SJCRH30 (cell line): ENCODE measurements around the gene MLST8. TPM values are rescaled to one million over a fixed set of nuclear protein-coding genes. Genes with fewer than 3 reads are reported as not detected.
"Not testable (repeated sequence)": the region's sequence is repeated elsewhere in the genome, so short reads cannot be mapped to it uniquely, and the experiment has no call there.

ENCODE experiments used
- DNase-seq, 2 experiments: peaks; one replicate each; pipeline ENCODE4 v3.0.0-alpha.2; 2015 to 2020
- H3K27ac ChIP-seq: fragments of 250-450 bp; sonication (Bioruptor Pico); 2 replicates; pipeline ENCODE4 v1.5.1; 2020; ENCODE audit warnings: mild to moderate bottlenecking, moderate library complexity
- H3K27me3 ChIP-seq: fragments of 250-450 bp; sonication (Bioruptor Pico); 2 replicates; pipeline ENCODE4 v1.5.1; 2020; ENCODE audit warnings: mild to moderate bottlenecking, moderate library complexity
- H3K36me3 ChIP-seq: fragments of 250-450 bp; sonication (Bioruptor Pico); 2 replicates; pipeline ENCODE4 v1.5.1; 2020; ENCODE audit warnings: mild to moderate bottlenecking, moderate library complexity
- H3K4me1 ChIP-seq: fragments of 250-450 bp; sonication (Bioruptor Pico); 2 replicates; pipeline ENCODE4 v1.5.1; 2020; ENCODE audit warnings: mild to moderate bottlenecking, moderate library complexity
- H3K4me3 ChIP-seq: fragments of 250-450 bp; sonication (Bioruptor Pico); 2 replicates; pipeline ENCODE4 v1.5.1; 2020; ENCODE audit warnings: mild to moderate bottlenecking, moderate library complexity
- H3K9me3 ChIP-seq: fragments of 250-450 bp; sonication (Bioruptor Pico); replicated peaks from 2 replicates; pipeline ENCODE4 v1.5.1; 2020; ENCODE audit warnings: mild to moderate bottlenecking, moderate library complexity
- total RNA-seq: library from RNA; depleted of rRNA; stranded (reverse); fragments of >200 nt; shearing (Covaris generic); gene quantifications from 2 replicates; pipeline ENCODE4 v1.2.3, GENCODE V29; 2014

MLST8 gene
- total RNA-seq, 1 experiment from 2014 or later: 32.8 TPM

- H3K27ac ChIP-seq: no peak overlapping the region
- H3K27me3 ChIP-seq: no peaks in the 10 kb centered on the region
- peaks cover 5% of the 10 kb centered on the region for H3K36me3 ChIP-seq
- no peaks in the 10 kb centered on the region for H3K9me3 ChIP-seq
- no peak overlapping the region for H3K4me3 ChIP-seq
- no peaks in the 10 kb centered on the region for H3K4me1 ChIP-seq
- no peak for DNase-seq
Measured at GRCh38 chr16:2242598-2242997, 37.3 kb downstream of the MLST8 start.

- no peaks in the 10 kb centered on the region for H3K4me1 ChIP-seq
- H3K27me3 ChIP-seq: no peaks in the 10 kb centered on the region
- H3K36me3 ChIP-seq: peaks cover 5% of the 10 kb centered on the region
- no peak overlapping the region for H3K27ac ChIP-seq
- no peak for DNase-seq
- H3K9me3 ChIP-seq: no peaks in the 10 kb centered on the region
- H3K4me3 ChIP-seq: no peak overlapping the region
Measured at GRCh38 chr16:2243031-2243528, 37.8 kb downstream of the MLST8 start.

- Histone ChIP-seq H3K4me1 (no peaks in the 10 kb centered on the region), H3K9me3 (no peaks in the 10 kb centered on the region), H3K27me3 (no peaks in the 10 kb centered on the region), H3K4me3 (no peak overlapping the region), H3K27ac (no peak overlapping the region), H3K36me3 (peaks cover 5% of the 10 kb centered on the region)
- no peak for DNase-seq
Measured at GRCh38 chr16:2243781-2244180, 38.5 kb downstream of the MLST8 start.

- DNase-seq: no peak
- peaks cover 5% of the 10 kb centered on the region for H3K36me3 ChIP-seq
- no peaks in the 10 kb centered on the region for H3K27me3 ChIP-seq
- no peaks in the 10 kb centered on the region for H3K4me1 ChIP-seq
- no peak overlapping the region for H3K4me3 ChIP-seq
- no peak overlapping the region for H3K27ac ChIP-seq
- H3K9me3 ChIP-seq: no peaks in the 10 kb centered on the region
Measured at GRCh38 chr16:2244301-2244700, 39.0 kb downstream of the MLST8 start.

- H3K9me3 ChIP-seq: no peaks in the 10 kb centered on the region
Measured at GRCh38 chr16:2244926-2245795, 39.9 kb downstream of the MLST8 start.

GRCh38 chr16:2246301-2246885 is 41.1 kb downstream of the MLST8 start:
- H3K27ac ChIP-seq: no peak overlapping the region
- no peaks in the 10 kb centered on the region for H3K27me3 ChIP-seq
- no peak for DNase-seq
- H3K4me1 ChIP-seq: no peaks in the 10 kb centered on the region
- H3K4me3 ChIP-seq: no peak overlapping the region
- H3K36me3 ChIP-seq: peaks cover 5% of the 10 kb centered on the region
- no peaks in the 10 kb centered on the region for H3K9me3 ChIP-seq

More at GRCh38 chr16:2244926-2245795, 39.9 kb downstream of the MLST8 start:
- Histone ChIP-seq H3K27me3 (no peaks in the 10 kb centered on the region), H3K27ac (no peak overlapping the region), H3K4me1 (no peaks in the 10 kb centered on the region), H3K4me3 (no peak overlapping the region), H3K36me3 (peaks cover 5% of the 10 kb centered on the region)
- no peak for DNase-seq

- Histone ChIP-seq H3K36me3 (peaks cover 35% of the 10 kb centered on the region), H3K27ac (no peak overlapping the region), H3K4me1 (peaks cover 7% of the 10 kb centered on the region; the same call in 1 of the 2 replicates), H3K4me3 (peak overlapping the region; percentile 71), H3K27me3 (no peaks in the 10 kb centered on the region), H3K9me3 (no peaks in the 10 kb centered on the region)
- DNase-seq: no peak
Measured at GRCh38 chr16:2250652-2251295, 45.5 kb downstream of the MLST8 start.

- Histone ChIP-seq H3K9me3 (no peaks in the 10 kb centered on the region), H3K36me3 (peaks cover 39% of the 10 kb centered on the region), H3K4me1 (peaks cover 7% of the 10 kb centered on the region; the same call in 1 of the 2 replicates), H3K4me3 (peak within 1 kb of the TSS; percentile 71), H3K27me3 (no peaks in the 10 kb centered on the region), H3K27ac (peak within 1 kb of the TSS; percentile 27; the same call in 1 of the 2 replicates)
- peak; percentile 95 for DNase-seq
Measured at GRCh38 chr16:2251296-2252111, 46.2 kb downstream of the MLST8 start, which contains the start of gene ECI1. Gene ECI1 (minus strand): TSS chr16:2251587. CDS start chr16:2251566, 21 bp downstream.

GRCh38 chr16:2252806-2253148 is 47.5 kb downstream of the MLST8 start:
- Histone ChIP-seq H3K27ac (no peak overlapping the region), H3K36me3 (peaks cover 52% of the 10 kb centered on the region), H3K4me3 (no peak overlapping the region), H3K9me3 (no peaks in the 10 kb centered on the region), H3K27me3 (no peaks in the 10 kb centered on the region), H3K4me1 (peaks cover 7% of the 10 kb centered on the region; the same call in 1 of the 2 replicates)
- DNase-seq: no peak

GRCh38 chr16:2253293-2253692 is 48.0 kb downstream of the MLST8 start:
- no peaks in the 10 kb centered on the region for H3K27me3 ChIP-seq
- DNase-seq: no peak
- no peak overlapping the region for H3K27ac ChIP-seq
- peaks cover 7% of the 10 kb centered on the region; the same call in 1 of the 2 replicates for H3K4me1 ChIP-seq
- H3K36me3 ChIP-seq: peaks cover 57% of the 10 kb centered on the region
- no peak overlapping the region for H3K4me3 ChIP-seq
- H3K9me3 ChIP-seq: no peaks in the 10 kb centered on the region

GRCh38 chr16:2256531-2257140 is 51.4 kb downstream of the MLST8 start:
- no peak for DNase-seq
- Histone ChIP-seq H3K4me1 (peaks cover 7% of the 10 kb centered on the region; the same call in 1 of the 2 replicates), H3K36me3 (peaks cover 88% of the 10 kb centered on the region), H3K27me3 (no peaks in the 10 kb centered on the region), H3K4me3 (no peak overlapping the region), H3K9me3 (no peaks in the 10 kb centered on the region), H3K27ac (no peak overlapping the region)

- Histone ChIP-seq H3K27ac (no peak overlapping the region), H3K27me3 (no peaks in the 10 kb centered on the region), H3K9me3 (no peaks in the 10 kb centered on the region), H3K4me3 (no peak overlapping the region), H3K4me1 (no peaks in the 10 kb centered on the region), H3K36me3 (peaks cover 89% of the 10 kb centered on the region)
- DNase-seq: no peak
Measured at GRCh38 chr16:2257726-2258125, 52.5 kb downstream of the MLST8 start.

GRCh38 chr16:2258530-2258929 is 53.3 kb downstream of the MLST8 start:
- peaks cover 94% of the 10 kb centered on the region for H3K36me3 ChIP-seq
- not testable (repeated sequence) for H3K27me3 ChIP-seq, H3K27ac ChIP-seq, DNase-seq, H3K9me3 ChIP-seq, H3K4me1 ChIP-seq, H3K4me3 ChIP-seq
